ENCODE results near the gene TNFRSF18. TPM values are rescaled to one million over a fixed set of nuclear protein-coding genes. Genes with fewer than 3 reads are reported as not detected.

TNFRSF18 gene
- total and polyA plus RNA-seq, 2 experiments from 2014 or later, result 1.3 TPM; not detected in 1

- Histone ChIP-seq H3K36me3 (replicated peaks; ENCODE audit: insufficient read depth, low read depth) (no peaks in the 10 kb centered on the region), H3K27me3 (no peaks in the 10 kb centered on the region), H3K4me2 (no peak overlapping the region), H3K4me3 (no peak overlapping the region), H4K20me1 (ENCODE audit: insufficient read depth, poor library complexity, severe bottlenecking) (peaks cover 25% of the 10 kb centered on the region), H3K9me2 (replicated peaks; ENCODE audit: insufficient read depth) (no peaks in the 10 kb centered on the region), H2AFZ (no peak overlapping the region), H3K4me1 (ENCODE audit: insufficient read depth) (peaks cover 8% of the 10 kb centered on the region), H3K27ac (no peak overlapping the region), H3K9me3 (ENCODE audit: low read depth) (no peaks in the 10 kb centered on the region), H3K79me2 (peaks cover 17% of the 10 kb centered on the region)
- DNase-seq (ENCODE audit: low spot score), result no peak
- 96% methylated on average over 24 of the region's 33 CpGs for WGBS (ENCODE audit: low lambda C conversion rate, missing lambda C conversion rate)
- TF ChIP-seq CTCF (IDR thresholded peaks at IDR 0.05; ENCODE audit: poor library complexity), result no peak
- TF ChIP-seq EZH2phosphoT487 (IDR thresholded peaks at IDR 0.05; ENCODE audit: low read depth, severe bottlenecking, unreplicated experiment), result no peak
- TF ChIP-seq EZH2 (IDR thresholded peaks at IDR 0.05; ENCODE audit: borderline replicate concordance), result no peak
Observed at GRCh38 chr1:1171546-1172340, 34.6 kb downstream of the TNFRSF18 start.

- Histone ChIP-seq H3K4me2 (no peak overlapping the region), H3K36me3 (replicated peaks; ENCODE audit: insufficient read depth, low read depth) (no peaks in the 10 kb centered on the region), H3K4me1 (ENCODE audit: insufficient read depth) (peaks cover 8% of the 10 kb centered on the region), H3K79me2 (peaks cover 23% of the 10 kb centered on the region), H2AFZ (no peak overlapping the region), H3K9me3 (ENCODE audit: low read depth) (no peaks in the 10 kb centered on the region), H3K9me2 (replicated peaks; ENCODE audit: insufficient read depth) (no peaks in the 10 kb centered on the region), H3K4me3 (no peak overlapping the region), H4K20me1 (ENCODE audit: insufficient read depth, poor library complexity, severe bottlenecking) (peaks cover 30% of the 10 kb centered on the region), H3K27ac (no peak overlapping the region), H3K27me3 (no peaks in the 10 kb centered on the region)
- DNase-seq (ENCODE audit: low spot score), result no peak
- TF ChIP-seq EZH2 (IDR thresholded peaks at IDR 0.05; ENCODE audit: borderline replicate concordance) (no peak), CTCF (IDR thresholded peaks at IDR 0.05; ENCODE audit: poor library complexity) (no peak), EZH2phosphoT487 (IDR thresholded peaks at IDR 0.05; ENCODE audit: low read depth, severe bottlenecking, unreplicated experiment) (no peak)
- WGBS (ENCODE audit: low lambda C conversion rate, missing lambda C conversion rate), result 91% methylated on average over 6 of the region's 12 CpGs
Observed at GRCh38 chr1:1171161-1171545, 35.2 kb downstream of the TNFRSF18 start.

GRCh38 chr1:1170215-1171091 lies 35.9 kb downstream of the TNFRSF18 start:
- TF ChIP-seq EZH2phosphoT487 (IDR thresholded peaks at IDR 0.05; ENCODE audit: low read depth, severe bottlenecking, unreplicated experiment), result no peak
- no peak for TF ChIP-seq EZH2 (IDR thresholded peaks at IDR 0.05; ENCODE audit: borderline replicate concordance)
- H3K4me1 ChIP-seq (ENCODE audit: insufficient read depth), result peaks cover 12% of the 10 kb centered on the region

More at GRCh38 chr1:1170215-1171091, 35.9 kb downstream of the TNFRSF18 start:
- H3K79me2 ChIP-seq, result peaks cover 30% of the 10 kb centered on the region
- no peak overlapping the region for H3K4me3 ChIP-seq
- no peak overlapping the region for H3K27ac ChIP-seq
- H3K4me2 ChIP-seq, result no peak overlapping the region
- no peaks in the 10 kb centered on the region for H3K9me2 ChIP-seq (replicated peaks; ENCODE audit: insufficient read depth)
- no peak for DNase-seq (ENCODE audit: low spot score)
- H3K27me3 ChIP-seq, result no peaks in the 10 kb centered on the region
- 80% methylated on average over 22 of the region's 26 CpGs for WGBS (ENCODE audit: low lambda C conversion rate, missing lambda C conversion rate)
- no peaks in the 10 kb centered on the region for H3K9me3 ChIP-seq (ENCODE audit: low read depth)
- no peaks in the 10 kb centered on the region for H3K36me3 ChIP-seq (replicated peaks; ENCODE audit: insufficient read depth, low read depth)
- peaks cover 37% of the 10 kb centered on the region for H4K20me1 ChIP-seq (ENCODE audit: insufficient read depth, poor library complexity, severe bottlenecking)
- no peak overlapping the region for H2AFZ ChIP-seq

Data from hepatocyte (in vitro differentiated cells).